K562 (cell line): ENCODE data around the gene NUP98.

Source experiments
- CSDE1 ChIP-seq, 2 experiments: fragments of 450-650 bp; IDR thresholded peaks; 2 replicates each; pipeline ENCODE4 v1.6.1; 2016; ENCODE audit warnings: mild to moderate bottlenecking in 1 of 2
- GTF2F1 ChIP-seq: IDR thresholded peaks from 2 replicates; pipeline ENCODE4 v1.6.1; 2011; ENCODE audit warnings: low read depth, low read length, improper control_type of control experiment
- JUND ChIP-seq, 2 experiments: IDR thresholded peaks; 2 replicates in 1 of 2; 3 replicates in 1 of 2; pipeline ENCODE4 v1.6.1; 2011; ENCODE audit warnings: borderline replicate concordance in 2 of 2, low read depth in 2 of 2, low read length in 2 of 2, improper control_type of control experiment in 1 of 2, missing biosample characterization in 1 of 2, missing genetic modification characterization in 1 of 2, missing genetic modification reagents in 1 of 2
- NR2C2 ChIP-seq, 2 experiments: fragments of 200-800 bp in 1 of 2; sonication (Bioruptor generic) in 1 of 2; sonication (generic) in 1 of 2; formaldehyde crosslinking in 1 of 2; IDR thresholded peaks; 2 replicates each; pipeline versions ENCODE4 v1.6.1 to v1.8.0; 2016 to 2022; ENCODE audit warnings: mild to moderate bottlenecking in 1 of 2, missing compliant biosample characterization in 1 of 2, missing genetic modification characterization in 1 of 2, missing genetic modification reagents in 1 of 2
- POLR2A ChIP-seq: fragments of 450-650 bp; conservative IDR thresholded peaks from 2 replicates; pipeline ENCODE4 v1.6.1; 2016
- RBFOX2 ChIP-seq: fragments of 200-400 bp; formaldehyde crosslinking; IDR thresholded peaks from 2 replicates; pipeline ENCODE4 v1.6.1; 2017; ENCODE audit warnings: low read depth, mild to moderate bottlenecking, low read length, moderate library complexity
- SAP30 ChIP-seq: fragments of 200-600 bp; sonication (generic); IDR thresholded peaks from 2 replicates; pipeline ENCODE4 v1.6.1; 2012; ENCODE audit warnings: borderline replicate concordance, low read depth, mild to moderate bottlenecking, moderate library complexity, low read length, control low read depth, inconsistent platforms; ENCODE audit not compliant: insufficient read depth, poor library complexity, severe bottlenecking
- SRF ChIP-seq, 2 experiments: fragments of 250-450, 450-650 bp in 1 of 2; sonication (Bioruptor Pico) in 1 of 2; sonication (generic) in 1 of 2; formaldehyde crosslinking; IDR thresholded peaks; 2 replicates each; pipeline versions ENCODE4 v1.5.0 to v1.5.1; 2020 to 2022; ENCODE audit warnings: mild to moderate bottlenecking in 1 of 2, missing genetic modification reagents in 1 of 2
- ZBED1 ChIP-seq: IDR thresholded peaks from 2 replicates; pipeline ENCODE4 v1.6.1; 2014
- ZBTB9 ChIP-seq: fragments of 450-650 bp; formaldehyde crosslinking; IDR thresholded peaks from 2 replicates; pipeline ENCODE4 v1.4.0; 2020; ENCODE audit warnings: mild to moderate bottlenecking, moderate library complexity
- ZNF146 ChIP-seq: IDR thresholded peaks from one replicate; pipeline ENCODE4 v1.6.1; 2018; ENCODE audit warnings: missing compliant biosample characterization; ENCODE audit not compliant: unreplicated experiment
- TF ChIP-seq, protein P1 (sequence below), 3 experiments: IDR thresholded peaks in 2 of 3; conservative IDR thresholded peaks in 1 of 3; 2 replicates each; pipeline ENCODE4 v1.5.1; 2011 to 2012; ENCODE audit warnings: low read length in 3 of 3, mild to moderate bottlenecking in 3 of 3, control low read depth in 2 of 3, improper control_type of control experiment in 1 of 3, inconsistent platforms in 1 of 3, low read depth in 1 of 3, mixed read lengths in 1 of 3, moderate library complexity in 1 of 3; ENCODE audit not compliant: insufficient read depth in 2 of 3
- TF ChIP-seq, protein P2 (sequence below): fragments of 250-450 bp; sonication (Bioruptor Pico); IDR thresholded peaks from 2 replicates; pipeline ENCODE4 v1.8.0; 2021; ENCODE audit warnings: moderate library complexity, mild to moderate bottlenecking, inconsistent platforms
- TF ChIP-seq, protein P3 (sequence below): fragments of 450-650 bp; formaldehyde crosslinking; IDR thresholded peaks from 2 replicates; pipeline ENCODE4 v1.4.0; 2022; ENCODE audit warnings: missing genetic modification characterization

DNA sequence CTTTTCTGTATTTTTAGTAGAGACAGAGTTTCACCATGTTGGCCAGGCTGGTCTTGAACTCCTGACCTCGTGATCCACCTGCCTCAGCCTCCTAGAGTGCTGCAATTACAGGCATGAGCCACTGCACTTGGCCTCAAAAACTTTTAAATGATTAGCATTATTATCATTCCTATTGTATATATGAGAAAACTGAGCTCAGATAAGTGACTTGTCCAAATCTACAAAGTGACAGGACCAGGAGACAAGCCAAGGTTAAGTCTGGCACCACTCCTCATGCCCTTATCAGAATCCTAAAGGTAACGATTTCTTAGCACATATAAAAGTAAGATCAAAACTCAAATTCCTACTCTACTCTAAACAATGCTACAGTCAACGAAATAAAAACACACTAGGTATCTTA, 94.0 kb downstream of the NUP98 start:
- no peak for TF ChIP-seq JUND (IDR thresholded peaks at IDR 0.05; ENCODE audit: borderline replicate concordance, low read depth, low read length)
- TF ChIP-seq JUND (tag; IDR thresholded peaks at IDR 0.05; ENCODE audit: borderline replicate concordance, low read depth, low read length): no peak
- no peak for TF ChIP-seq CSDE1 (IDR thresholded peaks at IDR 0.05)
- TF ChIP-seq GTF2F1: no peak
- TF ChIP-seq ZBTB9 (CRISPR knock-in tag): no peak
- TF ChIP-seq, protein P1, sequence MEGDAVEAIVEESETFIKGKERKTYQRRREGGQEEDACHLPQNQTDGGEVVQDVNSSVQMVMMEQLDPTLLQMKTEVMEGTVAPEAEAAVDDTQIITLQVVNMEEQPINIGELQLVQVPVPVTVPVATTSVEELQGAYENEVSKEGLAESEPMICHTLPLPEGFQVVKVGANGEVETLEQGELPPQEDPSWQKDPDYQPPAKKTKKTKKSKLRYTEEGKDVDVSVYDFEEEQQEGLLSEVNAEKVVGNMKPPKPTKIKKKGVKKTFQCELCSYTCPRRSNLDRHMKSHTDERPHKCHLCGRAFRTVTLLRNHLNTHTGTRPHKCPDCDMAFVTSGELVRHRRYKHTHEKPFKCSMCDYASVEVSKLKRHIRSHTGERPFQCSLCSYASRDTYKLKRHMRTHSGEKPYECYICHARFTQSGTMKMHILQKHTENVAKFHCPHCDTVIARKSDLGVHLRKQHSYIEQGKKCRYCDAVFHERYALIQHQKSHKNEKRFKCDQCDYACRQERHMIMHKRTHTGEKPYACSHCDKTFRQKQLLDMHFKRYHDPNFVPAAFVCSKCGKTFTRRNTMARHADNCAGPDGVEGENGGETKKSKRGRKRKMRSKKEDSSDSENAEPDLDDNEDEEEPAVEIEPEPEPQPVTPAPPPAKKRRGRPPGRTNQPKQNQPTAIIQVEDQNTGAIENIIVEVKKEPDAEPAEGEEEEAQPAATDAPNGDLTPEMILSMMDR (IDR thresholded peaks at IDR 0.05 in 2 of 3, conservative IDR thresholded peaks at IDR 0.05 in 1 of 3; ENCODE audit: insufficient read depth in 2 of 3, low read depth in 1 of 3, low read length in 3 of 3): no peak
- TF ChIP-seq, protein P2, sequence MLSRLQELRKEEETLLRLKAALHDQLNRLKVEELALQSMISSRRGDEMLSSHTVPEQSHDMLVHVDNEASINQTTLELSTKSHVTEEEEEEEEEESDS (CRISPR knock-in tag): no peak
- no peak for TF ChIP-seq SAP30
- TF ChIP-seq ZBED1: no peak
- TF ChIP-seq, protein P3, sequence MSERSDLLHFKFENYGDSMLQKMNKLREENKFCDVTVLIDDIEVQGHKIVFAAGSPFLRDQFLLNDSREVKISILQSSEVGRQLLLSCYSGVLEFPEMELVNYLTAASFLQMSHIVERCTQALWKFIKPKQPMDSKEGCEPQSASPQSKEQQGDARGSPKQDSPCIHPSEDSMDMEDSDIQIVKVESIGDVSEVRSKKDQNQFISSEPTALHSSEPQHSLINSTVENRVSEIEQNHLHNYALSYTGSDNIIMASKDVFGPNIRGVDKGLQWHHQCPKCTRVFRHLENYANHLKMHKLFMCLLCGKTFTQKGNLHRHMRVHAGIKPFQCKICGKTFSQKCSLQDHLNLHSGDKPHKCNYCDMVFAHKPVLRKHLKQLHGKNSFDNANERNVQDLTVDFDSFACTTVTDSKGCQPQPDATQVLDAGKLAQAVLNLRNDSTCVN (CRISPR knock-in tag): no peak
- TF ChIP-seq RBFOX2: no peak
- TF ChIP-seq NR2C2 (CRISPR knock-in tag; IDR thresholded peaks at IDR 0.05): no peak
- TF ChIP-seq NR2C2 (tag; IDR thresholded peaks at IDR 0.05): no peak
- TF ChIP-seq ZNF146: no peak
- TF ChIP-seq SRF (CRISPR knock-in tag; IDR thresholded peaks at IDR 0.05): no peak
- TF ChIP-seq POLR2A: no peak
